H9 (cell line): ENCODE measurements around the gene USP43. TPM values are rescaled to one million over a fixed set of nuclear protein-coding genes. Genes with fewer than 3 reads are reported as not detected.

Experiments
- DNase-seq: peaks from one replicate; pipeline ENCODE4 v3.0.0-alpha.2; 2017
- H2AFZ ChIP-seq: one replicate; pipeline ENCODE4 v1.6.1; 2013; ENCODE audit warnings: mild to moderate bottlenecking, low read length, control low read depth, moderate library complexity
- H2AK5ac ChIP-seq: 2 replicates; pipeline ENCODE4 v1.6.1; 2013; ENCODE audit warnings: low read length, control low read depth, mixed read lengths; ENCODE audit not compliant: insufficient read length
- H2BK120ac ChIP-seq: one replicate; pipeline ENCODE4 v1.6.1; 2013; ENCODE audit warnings: low read depth, mild to moderate bottlenecking, low read length, control low read depth, inconsistent platforms; ENCODE audit not compliant: poor library complexity, severe bottlenecking
- H2BK12ac ChIP-seq: 2 replicates; pipeline ENCODE4 v1.6.1; 2013; ENCODE audit warnings: low read length, control low read depth, mixed read lengths, low read depth; ENCODE audit not compliant: insufficient read length
- H2BK15ac ChIP-seq: 2 replicates; pipeline ENCODE4 v1.6.1; 2013; ENCODE audit warnings: low read depth, low read length, control low read depth
- H2BK20ac ChIP-seq: one replicate; pipeline ENCODE4 v1.6.1; 2013; ENCODE audit warnings: low read depth, mild to moderate bottlenecking, low read length, control low read depth, inconsistent platforms; ENCODE audit not compliant: poor library complexity, severe bottlenecking
- H2BK5ac ChIP-seq: 2 replicates; pipeline ENCODE4 v1.6.1; 2013; ENCODE audit warnings: low read length, control low read depth, mixed read lengths; ENCODE audit not compliant: insufficient read length
- H3K14ac ChIP-seq: 2 replicates; pipeline ENCODE4 v1.6.1; 2013; ENCODE audit warnings: low read length, control low read depth; ENCODE audit not compliant: insufficient read depth
- H3K18ac ChIP-seq: 2 replicates; pipeline ENCODE4 v1.6.1; 2013; ENCODE audit warnings: low read depth, mild to moderate bottlenecking, mixed read lengths, low read length, control low read depth; ENCODE audit not compliant: insufficient read length
- H3K23ac ChIP-seq: 2 replicates; pipeline ENCODE4 v1.6.1; 2013; ENCODE audit warnings: low read length, control low read depth, mixed read lengths, low read depth; ENCODE audit not compliant: insufficient read length
- H3K23me2 ChIP-seq: 2 replicates; pipeline ENCODE4 v1.6.1; 2013; ENCODE audit warnings: low read depth, mild to moderate bottlenecking, mixed read lengths, low read length, control low read depth; ENCODE audit not compliant: insufficient read length, poor library complexity, severe bottlenecking
- H3K27ac ChIP-seq: 2 replicates; pipeline ENCODE4 v1.5.1; 2013; ENCODE audit warnings: low read length, control low read depth, mixed read lengths, low read depth; ENCODE audit not compliant: insufficient read length
- H3K27me3 ChIP-seq: 2 replicates; pipeline ENCODE4 v1.6.1; 2013; ENCODE audit warnings: low read length, control low read depth, inconsistent platforms; ENCODE audit not compliant: insufficient read depth
- H3K4ac ChIP-seq: 2 replicates; pipeline ENCODE4 v1.6.1; 2013; ENCODE audit warnings: low read depth, mild to moderate bottlenecking, control low read depth, inconsistent platforms, low read length, moderate library complexity
- H3K4me1 ChIP-seq: 2 replicates; pipeline ENCODE4 v1.6.1; 2013; ENCODE audit warnings: low read length, control low read depth, inconsistent platforms; ENCODE audit not compliant: insufficient read depth
- H3K4me2 ChIP-seq: 2 replicates; pipeline ENCODE4 v1.6.1; 2013; ENCODE audit warnings: low read length, control low read depth, mixed read lengths; ENCODE audit not compliant: insufficient read length, insufficient read depth
- H3K56ac ChIP-seq: 2 replicates; pipeline ENCODE4 v1.6.1; 2013; ENCODE audit warnings: low read depth, mild to moderate bottlenecking, mixed read lengths, low read length, control low read depth; ENCODE audit not compliant: insufficient read length
- H3K79me1 ChIP-seq: 2 replicates; pipeline ENCODE4 v1.6.1; 2013; ENCODE audit warnings: low read depth, mild to moderate bottlenecking, moderate library complexity, low read length, control low read depth, inconsistent platforms; ENCODE audit not compliant: insufficient read depth, poor library complexity, severe bottlenecking
- H3K79me2 ChIP-seq: 2 replicates; pipeline ENCODE4 v1.6.1; 2013; ENCODE audit warnings: low read length, control low read depth, inconsistent platforms; ENCODE audit not compliant: insufficient read depth
- H3K9ac ChIP-seq: 2 replicates; pipeline ENCODE4 v1.6.1; 2013; ENCODE audit warnings: low read length, control low read depth, mixed read lengths; ENCODE audit not compliant: insufficient read length; ENCODE audit errors: extremely low read depth
- H3K9me3 ChIP-seq: one replicate; pipeline ENCODE4 v1.6.1; 2013; ENCODE audit warnings: low read depth, low read length, inconsistent platforms; ENCODE audit not compliant: control insufficient read depth
- H3T11ph ChIP-seq: one replicate; pipeline ENCODE4 v1.6.1; 2013; ENCODE audit warnings: mild to moderate bottlenecking, low read length, control low read depth, inconsistent platforms
- H4K20me1 ChIP-seq: one replicate; pipeline ENCODE4 v1.6.1; 2013; ENCODE audit not compliant: control insufficient read depth, insufficient read length, insufficient read depth
- H4K5ac ChIP-seq: 2 replicates; pipeline ENCODE4 v1.6.1; 2013; ENCODE audit warnings: low read depth, mild to moderate bottlenecking, mixed read lengths, low read length, control low read depth; ENCODE audit not compliant: insufficient read length
- H4K8ac ChIP-seq: replicated peaks from 2 replicates; pipeline ENCODE4 v1.6.1; 2013; ENCODE audit warnings: low read length, control low read depth, mixed read lengths, low read depth; ENCODE audit not compliant: insufficient read length
- H4K91ac ChIP-seq: 2 replicates; pipeline ENCODE4 v1.6.1; 2013; ENCODE audit warnings: low read depth, mild to moderate bottlenecking, moderate library complexity, mixed read lengths, low read length, control low read depth; ENCODE audit not compliant: insufficient read length
- H3K27ac Mint-ChIP-seq, 3 experiments: 2 replicates in 2 of 3; 3 replicates in 1 of 3; pipeline ENCODE4 v1.8.0; 2020 to 2021; ENCODE audit warnings: mixed read lengths in 3 of 3, mild to moderate bottlenecking in 1 of 3, moderate library complexity in 1 of 3
- H3K27me3 Mint-ChIP-seq: 2 replicates; pipeline ENCODE4 v1.8.0; 2021; ENCODE audit warnings: low read depth, mild to moderate bottlenecking, moderate library complexity, mixed read lengths
- H3K36me3 Mint-ChIP-seq, 3 experiments: 2 replicates in 2 of 3; 3 replicates in 1 of 3; pipeline ENCODE4 v1.8.0; 2020 to 2021; ENCODE audit warnings: low read depth in 3 of 3, mixed read lengths in 3 of 3; ENCODE audit not compliant: insufficient read depth in 1 of 3
- H3K4me1 Mint-ChIP-seq, 2 experiments: 2 replicates each; pipeline ENCODE4 v1.8.0; 2020; ENCODE audit warnings: mixed read lengths in 2 of 2
- H3K4me3 Mint-ChIP-seq, 2 experiments: 2 replicates in 1 of 2; 3 replicates in 1 of 2; pipeline ENCODE4 v1.8.0; 2020 to 2021; ENCODE audit warnings: mild to moderate bottlenecking in 2 of 2, mixed read lengths in 2 of 2, moderate library complexity in 1 of 2
- H3K9me3 Mint-ChIP-seq, 2 experiments: 2 replicates in 1 of 2; 3 replicates in 1 of 2; pipeline ENCODE4 v1.8.0; 2020; ENCODE audit warnings: mild to moderate bottlenecking in 2 of 2, mixed read lengths in 2 of 2, moderate library complexity in 1 of 2
- WGBS: extraction: QIAGEN DNeasy Blood & Tissue Kit; methylation state at CpG from one replicate; pipeline ENCODE4 v1.1.7; 2013; ENCODE audit warnings: missing lambda C conversion rate, low lambda C conversion rate, mixed read lengths; ENCODE audit not compliant: insufficient read length; ENCODE audit errors: extremely low coverage; 5-methylcytosine and 5-hydroxymethylcytosine counted together
- total RNA-seq: library from RNA; stranded (reverse); gene quantifications from 2 replicates; pipeline ENCODE4 v1.2.1, GENCODE V29; 2021
- TF ChIP-seq, protein P1 (sequence below): fragments of 200-600 bp; sonication (generic); conservative IDR thresholded peaks from 3 replicates; pipeline ENCODE4 v1.8.0; 2021; ENCODE audit warnings: antibody characterized with exemption, mild to moderate bottlenecking

Gene USP43
- total RNA-seq, 1 experiment from 2014 or later: 5.2 TPM

DNA sequence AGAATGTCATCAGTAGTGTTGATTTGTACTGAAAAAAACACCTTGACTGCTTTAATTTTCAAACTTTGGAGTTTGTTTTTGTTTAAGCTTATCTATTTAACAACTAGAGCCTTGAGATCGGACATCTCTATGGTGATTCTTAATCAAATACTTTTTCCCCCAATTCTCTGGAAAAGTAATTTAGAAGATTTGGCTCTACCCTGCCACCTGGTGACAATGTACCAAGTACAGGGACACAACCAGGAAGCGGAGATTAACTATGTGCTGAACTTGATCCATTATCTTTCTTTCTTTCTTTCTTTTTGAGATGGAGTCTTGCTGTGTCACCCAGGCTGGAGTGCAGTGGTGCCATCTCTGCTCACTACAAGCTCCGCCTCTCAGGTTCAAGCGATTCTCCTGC lies 30.8 kb downstream of the USP43 start:
- DNase-seq: no peak
- no peak overlapping the region for H3K9ac ChIP-seq
- H3K4me3 Mint-ChIP-seq: no peak overlapping the region

More for the DNA sequence above, 30.8 kb downstream of the USP43 start:
- H3K23me2 ChIP-seq: no peaks in the 10 kb centered on the region
- Mint-ChIP-seq H3K9me3 (peaks cover 13 to 16% of the 10 kb centered on the region in 2 experiments; a peak in 4 of 5 replicates), H3K27me3 (no peaks in the 10 kb centered on the region), H3K4me1 (no peaks in the 10 kb centered on the region), H3K27ac (no peak overlapping the region), H3K36me3 (peaks cover 13 to 23% (median 21%) of the 10 kb centered on the region in 3 experiments)
- no peak overlapping the region for H2BK12ac ChIP-seq
- H4K5ac ChIP-seq: no peak overlapping the region
- no peak overlapping the region for H3K27ac ChIP-seq
- WGBS: no CpG with 5 or more reads among the region's 4 CpGs
- H3K23ac ChIP-seq: no peak overlapping the region
- no peak overlapping the region for H2BK15ac ChIP-seq
- no peaks in the 10 kb centered on the region for H3K79me2 ChIP-seq
- H2BK5ac ChIP-seq: no peak overlapping the region
- H3K4me2 ChIP-seq: no peak overlapping the region
- no peak overlapping the region for H2AFZ ChIP-seq
- no peaks in the 10 kb centered on the region for H3K4me1 ChIP-seq
- TF ChIP-seq, protein P1, sequence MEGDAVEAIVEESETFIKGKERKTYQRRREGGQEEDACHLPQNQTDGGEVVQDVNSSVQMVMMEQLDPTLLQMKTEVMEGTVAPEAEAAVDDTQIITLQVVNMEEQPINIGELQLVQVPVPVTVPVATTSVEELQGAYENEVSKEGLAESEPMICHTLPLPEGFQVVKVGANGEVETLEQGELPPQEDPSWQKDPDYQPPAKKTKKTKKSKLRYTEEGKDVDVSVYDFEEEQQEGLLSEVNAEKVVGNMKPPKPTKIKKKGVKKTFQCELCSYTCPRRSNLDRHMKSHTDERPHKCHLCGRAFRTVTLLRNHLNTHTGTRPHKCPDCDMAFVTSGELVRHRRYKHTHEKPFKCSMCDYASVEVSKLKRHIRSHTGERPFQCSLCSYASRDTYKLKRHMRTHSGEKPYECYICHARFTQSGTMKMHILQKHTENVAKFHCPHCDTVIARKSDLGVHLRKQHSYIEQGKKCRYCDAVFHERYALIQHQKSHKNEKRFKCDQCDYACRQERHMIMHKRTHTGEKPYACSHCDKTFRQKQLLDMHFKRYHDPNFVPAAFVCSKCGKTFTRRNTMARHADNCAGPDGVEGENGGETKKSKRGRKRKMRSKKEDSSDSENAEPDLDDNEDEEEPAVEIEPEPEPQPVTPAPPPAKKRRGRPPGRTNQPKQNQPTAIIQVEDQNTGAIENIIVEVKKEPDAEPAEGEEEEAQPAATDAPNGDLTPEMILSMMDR: peak; percentile 60
- no peak overlapping the region for H3T11ph ChIP-seq
- no peak overlapping the region for H2BK20ac ChIP-seq
- no peak overlapping the region for H3K18ac ChIP-seq
- H3K56ac ChIP-seq: no peak overlapping the region
- H3K9me3 ChIP-seq: peaks cover 8% of the 10 kb centered on the region
- no peak overlapping the region for H3K14ac ChIP-seq
- H3K79me1 ChIP-seq: no peaks in the 10 kb centered on the region
- H4K20me1 ChIP-seq: no peaks in the 10 kb centered on the region
- no peak overlapping the region for H4K8ac ChIP-seq
- no peak overlapping the region for H2AK5ac ChIP-seq
- no peak overlapping the region for H4K91ac ChIP-seq
- H3K27me3 ChIP-seq: no peaks in the 10 kb centered on the region
- no peak overlapping the region for H3K4ac ChIP-seq
- H2BK120ac ChIP-seq: no peak overlapping the region
